AG09309 (cell line): ENCODE data around the gene SLC32A1.

Experiments used
- DNase-seq: peaks from one replicate; pipeline ENCODE4 v3.0.0-alpha.2; 2010; ENCODE audit warnings: low read depth
- H3K4me3 ChIP-seq: 2 replicates; pipeline ENCODE4 v1.5.1; 2011; ENCODE audit warnings: mild to moderate bottlenecking, low read depth, low read length, moderate library complexity; ENCODE audit not compliant: control insufficient read depth
- CTCF ChIP-seq: IDR thresholded peaks from 2 replicates; pipeline ENCODE4 v1.5.1; 2011; ENCODE audit warnings: mild to moderate bottlenecking, low read depth, low read length, inconsistent platforms; ENCODE audit not compliant: insufficient read depth, control insufficient read depth; ENCODE audit errors: missing control alignments

Gene SLC32A1

GRCh38 chr20:38704136-38704535 lies 20.1 kb upstream of the SLC32A1 start:
- TF ChIP-seq CTCF, result no peak
- no peak for DNase-seq
- no peak overlapping the region for H3K4me3 ChIP-seq

DNA sequence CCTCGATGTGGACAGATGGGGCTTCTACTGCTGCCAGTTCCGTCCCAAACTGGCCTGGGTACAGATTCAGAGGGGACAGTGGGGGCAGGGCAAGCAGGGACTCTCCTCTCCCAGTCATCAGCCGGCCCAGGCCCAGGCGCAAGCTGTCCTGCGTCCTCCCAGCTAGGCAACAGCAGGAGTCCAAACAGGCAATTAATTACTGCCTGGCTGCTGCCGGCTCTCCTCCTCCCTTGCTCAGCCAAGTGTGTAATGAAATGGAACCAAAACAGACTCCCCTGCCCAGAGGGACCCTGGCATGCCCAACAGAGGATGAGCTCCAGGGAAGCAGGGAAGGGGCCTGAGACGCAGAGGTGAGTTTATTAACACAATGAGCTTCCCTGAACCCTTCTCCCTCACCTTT lies 17.8 kb upstream of the SLC32A1 start:
- H3K4me3 ChIP-seq, result no peak overlapping the region
- DNase-seq, result no peak
- no peak for TF ChIP-seq CTCF

DNA sequence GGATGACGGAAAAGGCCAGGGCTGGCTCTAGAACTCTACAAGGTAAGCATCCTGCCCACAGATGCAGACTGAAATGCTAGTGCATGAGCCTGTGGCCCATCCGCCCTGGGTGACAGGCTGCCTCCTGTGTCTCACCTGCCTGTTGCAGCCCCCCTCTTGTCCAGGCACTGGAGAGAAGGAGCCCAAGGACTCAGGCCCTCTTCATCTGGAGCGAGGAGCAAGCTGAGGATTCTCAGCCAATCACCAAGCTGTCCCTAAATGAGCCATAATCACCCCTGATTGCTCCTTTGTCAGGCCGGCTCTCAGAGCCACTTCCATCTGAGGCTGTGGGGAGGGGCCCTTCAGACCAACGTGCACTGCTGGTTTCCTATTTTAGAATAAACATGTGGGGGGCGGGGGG lies 10.0 kb upstream of the SLC32A1 start:
- no peak overlapping the region for H3K4me3 ChIP-seq
- no peak for TF ChIP-seq CTCF
- no peak for DNase-seq

DNA sequence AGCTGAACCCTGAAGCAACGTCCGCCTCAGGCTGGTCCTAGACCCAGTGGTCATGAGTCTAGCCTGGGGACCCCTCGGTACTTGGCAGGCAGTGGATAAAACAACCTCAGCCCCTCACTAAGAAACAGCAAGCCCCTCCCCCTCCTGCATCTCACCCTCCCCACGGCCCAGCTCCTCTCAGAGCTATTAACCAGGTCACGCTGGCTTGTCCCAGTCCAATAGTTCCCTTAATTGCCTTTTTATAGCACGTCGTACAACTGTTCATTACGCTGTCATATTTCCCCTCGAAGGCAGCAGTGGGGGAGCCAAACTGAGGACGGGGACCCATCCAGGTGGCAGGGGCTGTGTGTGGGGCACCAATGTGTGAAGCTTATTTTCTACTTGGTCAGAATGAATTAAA lies 8.6 kb upstream of the SLC32A1 start:
- H3K4me3 ChIP-seq, result no peak overlapping the region
- DNase-seq, result no peak
- TF ChIP-seq CTCF, result no peak

DNA sequence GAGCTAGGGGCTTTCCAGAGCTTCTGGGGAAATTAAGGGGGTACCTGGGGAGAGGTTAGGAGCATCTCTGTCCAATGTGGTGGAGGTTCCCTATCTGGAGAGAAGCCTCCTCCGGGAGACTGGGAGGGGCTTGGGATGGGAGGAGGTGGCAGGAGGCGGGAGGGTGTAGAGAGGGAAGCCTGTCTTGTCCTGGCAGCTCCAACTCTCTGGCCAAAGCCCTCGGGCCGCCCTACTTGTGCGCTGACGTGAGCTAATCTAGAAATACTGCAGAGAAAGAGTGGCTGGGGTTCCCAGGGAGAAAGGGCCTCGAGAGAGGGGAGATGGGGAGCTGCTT lies 1.6 kb upstream of the SLC32A1 start:
- no peak overlapping the region for H3K4me3 ChIP-seq
- TF ChIP-seq CTCF, result no peak
- DNase-seq, result no peak

GRCh38 chr20:38723017-38723847 lies 1.1 kb upstream of the SLC32A1 start:
- TF ChIP-seq CTCF, result no peak
- no peak for DNase-seq
- H3K4me3 ChIP-seq, result no peak overlapping the region
